NCI-H146 (cell line): ENCODE measurements around the gene INO80.
A peak's percentile ranks its signal among the peaks of the same experiment; 100 is the strongest.
"Not testable (repeated sequence)": the region's sequence is repeated elsewhere in the genome, so short reads cannot be mapped to it uniquely, and the experiment has no call there.

Experiments used
- DNase-seq: peaks from one replicate; lab custom pipeline; 2025; lab: John Stamatoyannopoulos, UW

INO80 gene

GRCh38 chr15:41115652-41116115 lies 396 bp downstream of the INO80 start:
- DNase-seq = peak; percentile 67

- DNase-seq = peak; percentile 22
Observed at GRCh38 chr15:41115161-41115651, 874 bp downstream of the INO80 start.

- no peak for DNase-seq
Observed at GRCh38 chr15:41106947-41107346, 9.1 kb downstream of the INO80 start.

GRCh38 chr15:41105348-41106334 lies 10.4 kb downstream of the INO80 start:
- DNase-seq = no peak

- DNase-seq = no peak
Observed at GRCh38 chr15:41104234-41104633, 11.8 kb downstream of the INO80 start.

- DNase-seq = no peak
Observed at GRCh38 chr15:41102854-41103253, 13.2 kb downstream of the INO80 start.

- DNase-seq = no peak
Observed at GRCh38 chr15:41096178-41096577, 19.9 kb downstream of the INO80 start.

- DNase-seq = no peak
Observed at GRCh38 chr15:41085029-41085428, 31.1 kb downstream of the INO80 start.

GRCh38 chr15:41080144-41080543 lies 35.9 kb downstream of the INO80 start:
- DNase-seq = no peak

- DNase-seq = no peak
Observed at GRCh38 chr15:41079717-41080116, 36.4 kb downstream of the INO80 start.

- DNase-seq = not testable (repeated sequence)
Observed at GRCh38 chr15:41078879-41079278, 37.2 kb downstream of the INO80 start.

GRCh38 chr15:41078125-41078524 lies 38.0 kb downstream of the INO80 start:
- no peak for DNase-seq

- DNase-seq = no peak
Observed at GRCh38 chr15:41073028-41073427, 43.1 kb downstream of the INO80 start.

- DNase-seq = no peak
Observed at GRCh38 chr15:41072013-41072412, 44.1 kb downstream of the INO80 start.

GRCh38 chr15:41066516-41066915 lies 49.6 kb downstream of the INO80 start:
- no peak for DNase-seq

- no peak for DNase-seq
Observed at GRCh38 chr15:41061667-41062066, 54.4 kb downstream of the INO80 start.

GRCh38 chr15:41060505-41060904 lies 55.6 kb downstream of the INO80 start:
- DNase-seq = no peak

GRCh38 chr15:41056810-41057209 lies 59.3 kb downstream of the INO80 start:
- DNase-seq = no peak

- DNase-seq = no peak
Observed at GRCh38 chr15:41055706-41056105, 60.4 kb downstream of the INO80 start.

- DNase-seq = no peak
Observed at GRCh38 chr15:41051139-41051538, 64.9 kb downstream of the INO80 start.

- no peak for DNase-seq
Observed at GRCh38 chr15:41048852-41049251, 67.2 kb downstream of the INO80 start.

- DNase-seq = no peak
Observed at GRCh38 chr15:41048397-41048796, 67.7 kb downstream of the INO80 start.

- DNase-seq = no peak
Observed at GRCh38 chr15:41047474-41047873, 68.6 kb downstream of the INO80 start.
